Smooth muscle cell (in vitro differentiated cells): ENCODE measurements around the gene INKA2. TPM values are rescaled to one million over a fixed set of nuclear protein-coding genes. Genes with fewer than 3 reads are reported as not detected.

ENCODE experiments used
- DNase-seq: peaks from one replicate; lab custom pipeline; 2025; ENCODE audit not compliant: unreplicated experiment; lab: John Stamatoyannopoulos, UW
- H2AFZ ChIP-seq: fragments of 200-600 bp; sonication (generic); 2 replicates; pipeline ENCODE4 v1.6.0; 2016; ENCODE audit warnings: antibody characterized with exemption, low read depth, mild to moderate bottlenecking
- H3F3A ChIP-seq: fragments of 200-600 bp; sonication (generic); 2 replicates; pipeline ENCODE4 v1.6.0; 2017; ENCODE audit warnings: antibody characterized with exemption, low read depth
- H3K27ac ChIP-seq: fragments of 200-600 bp; sonication (generic); 2 replicates; pipeline ENCODE4 v1.5.1; 2016; ENCODE audit warnings: low read depth, mild to moderate bottlenecking
- H3K27me3 ChIP-seq: fragments of 200-600 bp; sonication (generic); 2 replicates; pipeline ENCODE4 v1.6.1; 2016; ENCODE audit warnings: low read depth, mild to moderate bottlenecking
- H3K36me3 ChIP-seq: fragments of 200-600 bp; sonication (generic); 2 replicates; pipeline ENCODE4 v1.5.1; 2016; ENCODE audit warnings: low read depth
- H3K4me1 ChIP-seq: fragments of 200-600 bp; sonication (generic); 2 replicates; pipeline ENCODE4 v1.5.1; 2016; ENCODE audit warnings: low read depth
- H3K4me2 ChIP-seq: fragments of 200-600 bp; sonication (generic); 2 replicates; pipeline ENCODE4 v1.6.0; 2016; ENCODE audit warnings: mild to moderate bottlenecking
- H3K4me3 ChIP-seq: fragments of 200-600 bp; sonication (generic); 2 replicates; pipeline ENCODE4 v1.5.1; 2016; ENCODE audit warnings: mild to moderate bottlenecking
- H3K79me2 ChIP-seq: fragments of 200-600 bp; sonication (generic); 2 replicates; pipeline ENCODE4 v1.6.0; 2016; ENCODE audit warnings: low read depth, mild to moderate bottlenecking
- H3K9ac ChIP-seq: fragments of 200-600 bp; sonication (generic); 2 replicates; pipeline ENCODE4 v1.6.0; 2016; ENCODE audit warnings: low read depth
- H3K9me3 ChIP-seq: fragments of 200-600 bp; sonication (generic); replicated peaks from 2 replicates; pipeline ENCODE4 v1.5.1; 2016; ENCODE audit warnings: low read depth
- H4K20me1 ChIP-seq: fragments of 200-600 bp; sonication (generic); 2 replicates; pipeline ENCODE4 v1.6.0; 2016; ENCODE audit warnings: low read depth
- CTCF ChIP-seq: fragments of 200-600 bp; sonication (generic); IDR thresholded peaks from 2 replicates; pipeline ENCODE4 v1.5.1; 2017; ENCODE audit warnings: borderline replicate concordance, mild to moderate bottlenecking, antibody characterized with exemption; ENCODE audit not compliant: insufficient read depth, poor library complexity, severe bottlenecking
- WGBS: methylation state at CpG from one replicate; pipeline ENCODE4 v1.1.7; 2016; ENCODE audit warnings: low lambda C conversion rate; 5-methylcytosine and 5-hydroxymethylcytosine counted together
- polyA plus RNA-seq: library from polyadenylated mRNA; unstranded; fragments of >200 nt; fragmentation: Nextera tagmentation; extraction: Ambion mirVana; gene quantifications from 2 replicates; pipeline ENCODE4 v1.2.1, GENCODE V29; 2016
- total RNA-seq: library from RNA; depleted of rRNA; stranded (reverse); fragments of >200 nt; gene quantifications from 2 replicates; pipeline ENCODE4 v1.2.3, GENCODE V29; 2014

INKA2 gene
- total RNA-seq, result 3.9 TPM in 1 of 2 replicates, not detected in the other
- polyA plus RNA-seq, result 1.6 and 1.8 TPM in 2 replicates

- Histone ChIP-seq H3K27me3 (peaks cover 13% of the 10 kb centered on the region), H3F3A (peaks cover 9% of the 10 kb centered on the region), H3K4me3 (peak within 1 kb of the TSS; percentile 53), H3K9me3 (no peaks in the 10 kb centered on the region), H2AFZ (peak within 1 kb of the TSS; percentile 71), H4K20me1 (peaks cover 6% of the 10 kb centered on the region), H3K4me1 (peaks cover 26% of the 10 kb centered on the region), H3K9ac (peak within 1 kb of the TSS; percentile 16), H3K27ac (peak within 1 kb of the TSS; percentile 36), H3K79me2 (no peaks in the 10 kb centered on the region), H3K36me3 (no peaks in the 10 kb centered on the region), H3K4me2 (peak within 1 kb of the TSS; percentile 85)
- no peak for TF ChIP-seq CTCF
- under 1% methylated on average over 58 of the region's 59 CpGs for WGBS
- DNase-seq, result peak; percentile 77
These were observed at the start of gene INKA2 for GRCh38 chr1:111739194-111739924. Gene INKA2, minus strand, starts transcription at chr1:111739395. Its CDS starts 153 bp downstream, at chr1:111739242.

- WGBS, result 92% methylated on average over 9 of the region's 9 CpGs
- Histone ChIP-seq H3K36me3 (no peaks in the 10 kb centered on the region), H3K79me2 (no peaks in the 10 kb centered on the region), H3K4me1 (no peaks in the 10 kb centered on the region), H4K20me1 (no peaks in the 10 kb centered on the region), H3K27me3 (no peaks in the 10 kb centered on the region), H3F3A (no peaks in the 10 kb centered on the region), H3K9me3 (no peaks in the 10 kb centered on the region), H3K4me3 (no peak overlapping the region), H2AFZ (no peak overlapping the region), H3K4me2 (no peak overlapping the region), H3K9ac (no peak overlapping the region), H3K27ac (no peak overlapping the region)
- TF ChIP-seq CTCF, result no peak
- DNase-seq, result no peak
These were observed 47.5 kb upstream of the INKA2 start for GRCh38 chr1:111786669-111787207.

GRCh38 chr1:111784273-111784901 lies 45.2 kb upstream of the INKA2 start:
- no peaks in the 10 kb centered on the region for H3F3A ChIP-seq
- DNase-seq, result no peak
- no peak overlapping the region for H3K4me3 ChIP-seq
- TF ChIP-seq CTCF, result no peak
- H3K9ac ChIP-seq, result no peak overlapping the region
- no peaks in the 10 kb centered on the region for H4K20me1 ChIP-seq
- 89% methylated on average over 4 of the region's 4 CpGs for WGBS
- no peak overlapping the region for H2AFZ ChIP-seq
- H3K27me3 ChIP-seq, result no peaks in the 10 kb centered on the region
- H3K4me1 ChIP-seq, result no peaks in the 10 kb centered on the region
- H3K27ac ChIP-seq, result no peak overlapping the region
- no peak overlapping the region for H3K4me2 ChIP-seq
- no peaks in the 10 kb centered on the region for H3K9me3 ChIP-seq
- no peaks in the 10 kb centered on the region for H3K36me3 ChIP-seq
- H3K79me2 ChIP-seq, result no peaks in the 10 kb centered on the region
